ENCODE measurements around the gene FIGNL1.

DNA sequence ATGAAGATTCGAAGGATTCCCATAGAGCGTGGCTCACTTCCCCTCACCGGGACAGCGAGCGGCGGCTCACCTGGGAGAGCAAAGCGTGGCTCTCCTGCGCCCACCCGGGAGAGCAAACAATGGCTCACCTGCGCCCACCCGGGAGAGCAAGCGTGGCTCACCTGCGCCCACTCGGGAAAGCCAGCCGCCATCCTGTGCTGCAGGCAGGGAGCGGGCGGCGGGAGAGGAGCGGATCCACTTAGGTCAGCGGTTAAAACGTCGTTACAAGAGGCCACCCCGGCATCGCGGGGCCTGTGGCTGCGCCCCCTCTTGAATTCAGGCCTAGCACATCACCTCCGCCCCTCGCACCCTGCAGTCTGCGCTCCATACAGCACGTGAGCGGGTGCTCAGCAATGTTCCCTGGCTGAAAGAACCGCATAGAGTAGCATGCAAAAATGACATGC lies 461 bp upstream of the FIGNL1 start:
- TF ChIP-seq CTCF (IDR thresholded peaks at IDR 0.05): no peak
- TF ChIP-seq POLR2A (IDR thresholded peaks at IDR 0.05): no peak

All from lower leg skin (tissue), 3 donors.